Fibroblast of peridontal ligament (primary cell): Measurements from ENCODE around the gene DOK4.

Experiments
- DNase-seq: peaks from one replicate; pipeline ENCODE4 v3.0.0-alpha.2; 2010; ENCODE audit errors: extremely low read depth

Gene DOK4

GRCh38 chr16:57477531-57478202 lies 8.6 kb downstream of the DOK4 start:
- no peak for DNase-seq

- no peak for DNase-seq
Measured at GRCh38 chr16:57476546-57477410, 9.5 kb downstream of the DOK4 start.

GRCh38 chr16:57475711-57476339 lies 10.5 kb downstream of the DOK4 start:
- DNase-seq = no peak

- no peak for DNase-seq
Measured at GRCh38 chr16:57474671-57475661, 11.3 kb downstream of the DOK4 start.

GRCh38 chr16:57473906-57474305 lies 12.4 kb downstream of the DOK4 start:
- no peak for DNase-seq

- DNase-seq = no peak
Measured at GRCh38 chr16:57473176-57473840, 13.0 kb downstream of the DOK4 start.

DNA sequence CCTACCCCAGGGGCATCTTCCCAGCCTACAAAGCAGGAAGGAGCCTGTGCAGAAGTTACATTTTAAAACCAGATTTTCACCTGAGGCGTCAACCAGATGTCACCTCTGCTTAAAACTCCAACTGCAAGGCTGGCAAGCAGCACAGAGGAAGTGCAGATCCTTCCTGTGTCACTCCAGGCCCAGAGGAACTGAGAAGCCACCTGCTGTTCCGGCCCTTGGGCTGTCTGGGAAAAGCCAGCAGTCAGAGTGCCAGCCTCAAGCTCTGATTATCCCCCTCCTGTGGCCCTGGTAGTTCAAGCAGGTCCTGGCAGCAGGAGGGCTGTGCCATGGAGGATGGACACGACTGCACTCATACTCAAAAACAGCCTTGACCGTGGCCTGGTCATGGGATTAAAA lies 13.6 kb downstream of the DOK4 start:
- no peak for DNase-seq

DNA sequence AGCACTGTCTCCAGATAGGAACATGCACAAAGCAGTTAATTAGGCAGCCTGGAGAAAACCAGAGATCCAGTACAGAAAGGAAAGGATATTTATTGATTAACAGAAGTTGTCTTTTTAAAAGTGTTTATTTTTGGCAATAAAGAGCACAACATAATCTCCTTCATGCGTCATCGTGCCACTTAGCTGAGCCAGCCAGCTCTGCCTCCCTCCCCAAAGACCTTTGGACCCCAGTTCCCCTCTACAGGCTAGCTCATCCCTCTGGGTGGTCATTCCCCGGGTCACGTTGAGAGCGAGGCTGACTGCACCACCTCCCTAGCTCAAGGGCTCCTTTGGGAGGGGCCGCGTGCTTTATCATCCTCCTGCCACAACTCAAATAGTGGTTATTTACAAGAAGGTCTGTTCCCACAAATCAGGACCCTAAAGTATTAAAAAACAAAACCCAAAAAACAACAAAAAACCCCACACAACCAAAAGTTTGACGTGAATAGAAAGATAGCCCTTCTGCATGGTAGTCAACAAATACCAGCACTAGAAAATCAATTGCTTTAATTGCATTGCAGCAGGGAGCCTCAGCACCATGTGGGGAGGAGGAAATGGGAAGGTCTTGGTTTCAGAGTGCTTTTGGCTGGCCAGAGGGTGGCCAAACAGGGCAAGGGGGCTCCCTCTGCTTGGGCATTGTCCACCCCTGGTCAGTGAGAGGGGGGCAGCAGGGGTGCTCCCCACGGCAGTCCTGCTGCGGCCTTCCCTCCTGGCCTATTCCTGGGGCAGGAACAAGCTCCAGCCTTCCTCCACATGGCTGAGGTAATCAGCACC lies 14.2 kb downstream of the DOK4 start:
- DNase-seq = no peak

DNA sequence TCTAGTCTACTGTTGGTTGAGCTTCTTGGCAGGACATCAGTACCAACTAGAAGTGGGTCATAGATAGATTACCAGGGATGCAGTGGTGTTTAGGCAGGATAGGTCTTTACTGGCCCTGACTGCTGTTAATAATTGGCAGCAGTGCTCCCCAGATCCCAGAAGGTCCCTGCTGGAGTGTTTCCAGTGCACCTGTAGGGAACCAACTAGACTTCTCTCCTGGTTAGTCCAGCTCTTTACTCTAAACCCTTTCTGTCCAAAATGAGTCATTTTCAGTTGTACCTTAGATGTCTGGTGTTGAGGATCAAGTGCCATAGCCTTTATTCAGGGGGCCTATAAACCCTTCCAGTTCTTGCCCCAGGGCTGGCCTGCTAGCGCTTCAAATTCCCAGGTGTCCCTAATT lies 15.1 kb downstream of the DOK4 start:
- DNase-seq = no peak

DNA sequence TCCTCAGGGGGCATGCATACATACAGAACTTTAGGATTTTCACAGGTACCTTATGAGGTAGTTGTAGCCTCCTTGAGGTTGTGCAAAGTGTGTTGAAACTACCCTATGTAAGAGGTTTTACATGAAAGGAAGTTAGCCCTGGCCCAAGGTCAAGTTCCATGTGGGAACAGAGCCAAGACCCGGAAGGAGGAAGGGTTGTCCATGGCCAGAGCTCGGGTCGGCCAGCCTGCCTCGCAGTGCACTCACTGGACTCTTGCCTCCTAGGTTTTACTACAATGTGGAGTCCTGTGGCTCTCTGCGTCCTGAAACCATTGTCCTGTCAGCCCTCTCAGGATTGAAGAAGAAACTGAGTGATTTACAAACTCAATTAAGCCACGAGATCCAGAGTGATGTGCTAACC lies 15.6 kb downstream of the DOK4 start:
- peak; percentile 17 for DNase-seq

DNA sequence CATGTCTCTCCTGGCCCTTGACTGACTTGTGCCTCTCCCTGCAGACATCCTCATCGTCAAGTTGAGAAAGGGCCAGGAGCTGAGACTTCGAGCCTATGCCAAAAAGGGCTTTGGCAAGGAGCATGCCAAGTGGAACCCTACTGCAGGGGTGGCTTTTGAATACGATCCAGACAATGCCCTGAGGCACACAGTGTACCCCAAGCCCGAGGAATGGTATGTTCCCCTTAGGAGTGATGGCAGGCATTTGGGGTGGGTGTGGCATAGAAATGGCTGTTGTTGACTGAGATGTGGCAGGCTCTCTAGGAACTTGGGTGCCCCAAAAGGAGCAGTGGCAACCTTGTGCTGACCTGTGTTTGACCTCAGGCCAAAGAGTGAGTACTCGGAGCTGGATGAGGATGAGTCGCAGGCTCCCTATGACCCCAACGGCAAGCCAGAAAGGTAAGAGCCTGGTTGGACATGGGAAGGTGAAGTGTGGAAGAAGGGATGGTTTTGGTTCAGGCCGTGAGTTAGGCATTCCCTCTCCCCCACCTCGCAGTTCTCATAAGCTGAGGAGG lies 16.3 kb downstream of the DOK4 start:
- no peak for DNase-seq

- DNase-seq = no peak
Measured at GRCh38 chr16:57469046-57469445, 17.2 kb downstream of the DOK4 start.

- DNase-seq = no peak
Measured at GRCh38 chr16:57468346-57468745, 17.9 kb downstream of the DOK4 start.

DNA sequence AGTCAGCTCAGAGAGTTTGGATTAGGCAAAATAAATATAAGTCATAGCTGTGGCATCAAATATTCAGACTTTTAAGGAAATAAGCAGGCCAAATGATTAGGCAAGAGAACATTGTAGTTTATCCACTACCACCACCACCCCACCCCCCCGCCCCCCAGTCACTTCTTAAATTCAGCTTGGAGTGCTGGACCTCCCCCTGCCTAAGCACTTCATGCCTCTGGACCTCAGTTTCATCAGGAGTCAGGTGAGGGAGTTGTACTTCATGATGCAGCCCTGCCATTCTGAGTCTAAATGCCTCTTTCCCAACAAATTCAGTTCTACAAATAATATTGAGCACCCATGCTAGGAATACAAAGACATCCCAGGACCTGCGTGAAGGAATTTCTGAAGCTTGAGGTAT lies 21.8 kb downstream of the DOK4 start:
- DNase-seq = no peak

DNA sequence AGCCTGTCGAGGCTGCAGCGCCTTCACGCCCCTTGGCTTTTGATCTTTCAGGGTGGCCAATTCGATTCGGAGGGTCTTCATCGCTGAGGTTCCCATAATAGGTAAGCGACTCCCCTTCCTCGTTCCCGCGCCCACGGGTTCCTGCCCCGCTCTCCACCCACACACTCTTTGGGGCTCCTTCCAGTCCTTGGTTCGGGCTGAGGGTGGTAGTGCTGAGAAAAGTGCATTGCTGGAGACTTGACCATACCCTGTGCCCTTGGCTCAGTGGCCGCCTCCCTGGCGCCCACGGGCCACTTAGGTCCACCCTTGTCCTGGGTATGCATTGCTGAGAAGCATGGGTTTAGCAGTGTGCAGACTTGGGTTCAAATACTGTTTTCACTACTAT lies 23.3 kb downstream of the DOK4 start:
- DNase-seq = no peak

- peak; percentile 85 for DNase-seq
Measured at GRCh38 chr16:57462209-57462977, 23.9 kb downstream of the DOK4 start, which contains the start of gene POLR2C. Gene POLR2C (plus strand): TSS chr16:57462679. CDS start chr16:57462725, 46 bp downstream.

DNA sequence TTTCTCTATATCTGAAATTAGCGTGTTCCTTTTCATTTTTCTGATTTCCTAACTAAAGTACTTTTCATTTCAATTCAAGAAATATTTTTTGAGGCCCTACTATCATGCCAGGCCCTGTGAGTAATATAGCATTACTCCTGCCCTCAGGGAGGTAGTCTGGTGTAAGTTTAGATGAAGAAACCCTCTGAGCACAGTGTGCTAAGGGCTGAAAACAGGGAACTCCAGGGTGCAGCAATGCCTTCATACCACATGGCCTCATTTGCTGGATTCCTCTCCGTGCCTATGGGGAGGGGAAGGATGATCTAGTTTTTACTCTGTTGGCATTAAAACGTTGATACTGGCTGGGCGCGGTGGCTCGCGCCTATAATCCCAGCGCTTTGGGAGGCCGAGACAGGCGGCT lies 34.3 kb downstream of the DOK4 start:
- DNase-seq = no peak

DNA sequence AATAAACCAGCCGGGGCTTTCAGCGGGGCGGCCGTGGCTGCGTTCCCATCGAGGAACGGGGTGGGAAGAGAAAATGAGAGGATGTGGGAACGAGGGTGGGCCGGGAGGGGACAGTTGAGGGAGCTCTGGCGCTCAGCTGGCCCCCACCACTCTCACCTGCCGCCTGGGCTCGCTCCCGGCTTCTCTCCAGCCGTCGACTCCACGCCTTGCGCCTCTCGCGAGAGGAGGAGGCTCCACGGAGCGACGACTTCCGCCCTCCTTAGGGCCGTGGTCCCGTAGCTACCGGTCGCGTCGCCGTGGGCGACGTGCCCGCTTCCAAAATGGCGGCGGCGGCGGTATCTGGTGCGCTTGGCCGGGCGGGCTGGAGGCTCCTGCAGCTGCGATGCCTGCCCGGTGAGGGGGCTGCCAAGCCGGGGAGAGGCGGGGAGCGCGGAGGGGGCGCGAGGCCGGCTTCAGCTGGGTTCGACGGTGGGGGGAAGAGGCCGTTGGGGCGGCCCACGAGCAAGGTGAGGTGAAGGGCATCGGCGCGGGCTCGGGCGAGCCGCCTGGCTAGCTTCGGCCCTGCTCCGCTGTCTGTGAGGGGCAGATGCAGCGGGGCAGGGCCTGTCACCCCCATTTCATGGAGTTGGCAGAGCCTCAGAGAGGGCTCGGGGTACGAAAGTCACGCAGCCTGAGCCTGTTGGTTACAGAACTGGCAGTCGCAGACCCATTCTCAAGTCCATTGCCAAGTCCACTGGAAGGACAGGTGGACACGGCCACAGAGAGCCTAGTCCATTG lies 38.9 kb downstream of the DOK4 start, which contains the start of the genes CIAPIN1 and COQ9:
CIAPIN1 (minus strand) TSS at position 200 of the 777 bp plus-strand sequence. CDS start 6,457 bp downstream, outside the sequence.
COQ9 (plus strand) TSS at position 294 of the 777 bp plus-strand sequence; CDS start at position 321, 27 bp downstream.
- DNase-seq = peak; percentile 87
